Retinal pigment epithelial cell (primary cell): Measurements from ENCODE around the gene MED13L.

ENCODE experiments used
- DNase-seq: peaks from one replicate; pipeline ENCODE4 v3.0.0-alpha.2; 2010; ENCODE audit warnings: low read depth
- H3K4me3 ChIP-seq: 2 replicates; pipeline ENCODE4 v1.5.1; 2011; ENCODE audit warnings: mild to moderate bottlenecking, low read length, control low read depth, moderate library complexity
- TF ChIP-seq, protein P1 (sequence below): conservative IDR thresholded peaks from 2 replicates; pipeline ENCODE4 v1.5.1; 2011; ENCODE audit warnings: low read depth, low read length, control low read depth, inconsistent platforms

The MED13L gene

DNA sequence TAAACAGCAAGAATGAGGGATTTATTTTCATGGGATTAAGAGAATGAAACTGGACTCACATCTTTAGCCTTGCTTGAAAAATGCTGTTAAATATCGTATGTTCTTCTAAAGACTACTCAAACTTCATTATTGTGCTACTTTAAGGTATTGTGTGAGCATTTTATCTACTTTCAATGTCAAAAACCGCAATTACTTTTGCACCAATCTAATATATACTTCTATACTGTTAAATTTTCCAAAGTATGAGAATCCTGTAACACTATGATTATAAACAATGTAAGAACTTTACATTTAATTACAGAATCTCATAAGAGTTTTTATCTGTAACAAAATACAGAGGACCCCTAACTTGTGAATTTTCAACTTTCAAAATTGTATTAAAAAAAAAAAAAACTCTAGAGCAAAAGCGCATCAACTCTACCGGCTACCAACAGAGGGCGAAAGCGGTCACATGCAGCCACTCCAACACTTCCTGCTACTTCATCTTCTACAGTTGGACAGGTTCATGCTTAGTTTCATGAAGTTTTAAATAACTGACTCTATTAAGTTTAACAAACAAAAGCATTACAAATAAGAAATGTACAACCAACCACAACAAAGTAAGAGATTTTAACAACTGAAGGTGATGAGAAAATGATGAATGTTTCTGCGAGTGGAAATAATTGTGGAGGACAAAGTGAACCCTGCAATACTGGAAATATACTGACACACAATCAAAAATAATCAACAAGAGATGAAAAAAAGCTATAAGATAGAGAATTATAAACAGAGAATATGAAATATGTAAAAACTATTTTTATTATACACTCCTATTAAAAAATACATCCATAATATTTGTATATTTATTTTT is 210.9 kb downstream of the MED13L start:
- DNase-seq: no peak
- no peak overlapping the region for H3K4me3 ChIP-seq
- TF ChIP-seq, protein P1, sequence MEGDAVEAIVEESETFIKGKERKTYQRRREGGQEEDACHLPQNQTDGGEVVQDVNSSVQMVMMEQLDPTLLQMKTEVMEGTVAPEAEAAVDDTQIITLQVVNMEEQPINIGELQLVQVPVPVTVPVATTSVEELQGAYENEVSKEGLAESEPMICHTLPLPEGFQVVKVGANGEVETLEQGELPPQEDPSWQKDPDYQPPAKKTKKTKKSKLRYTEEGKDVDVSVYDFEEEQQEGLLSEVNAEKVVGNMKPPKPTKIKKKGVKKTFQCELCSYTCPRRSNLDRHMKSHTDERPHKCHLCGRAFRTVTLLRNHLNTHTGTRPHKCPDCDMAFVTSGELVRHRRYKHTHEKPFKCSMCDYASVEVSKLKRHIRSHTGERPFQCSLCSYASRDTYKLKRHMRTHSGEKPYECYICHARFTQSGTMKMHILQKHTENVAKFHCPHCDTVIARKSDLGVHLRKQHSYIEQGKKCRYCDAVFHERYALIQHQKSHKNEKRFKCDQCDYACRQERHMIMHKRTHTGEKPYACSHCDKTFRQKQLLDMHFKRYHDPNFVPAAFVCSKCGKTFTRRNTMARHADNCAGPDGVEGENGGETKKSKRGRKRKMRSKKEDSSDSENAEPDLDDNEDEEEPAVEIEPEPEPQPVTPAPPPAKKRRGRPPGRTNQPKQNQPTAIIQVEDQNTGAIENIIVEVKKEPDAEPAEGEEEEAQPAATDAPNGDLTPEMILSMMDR: peak; percentile 92

DNA sequence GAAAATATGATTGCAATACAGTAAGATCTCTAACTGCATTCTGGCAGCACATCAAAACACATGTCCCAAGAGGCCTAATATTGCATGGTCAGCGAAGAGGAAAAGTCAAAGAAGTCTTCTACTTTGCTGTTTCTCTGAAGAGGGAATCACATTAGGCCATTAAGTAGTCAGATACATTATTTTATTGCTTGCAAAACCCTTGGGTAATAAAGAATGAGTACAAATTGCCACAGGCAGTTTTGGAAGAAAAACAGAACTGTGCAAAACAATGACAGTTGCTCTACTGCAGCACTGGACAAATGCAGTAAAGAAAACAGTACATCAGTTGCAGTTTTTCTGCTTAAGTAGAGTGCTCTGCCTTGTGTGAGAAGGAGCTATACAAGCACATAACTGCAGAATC is 211.9 kb downstream of the MED13L start:
- TF ChIP-seq, protein P1: no peak
- H3K4me3 ChIP-seq: no peak overlapping the region
- no peak for DNase-seq

DNA sequence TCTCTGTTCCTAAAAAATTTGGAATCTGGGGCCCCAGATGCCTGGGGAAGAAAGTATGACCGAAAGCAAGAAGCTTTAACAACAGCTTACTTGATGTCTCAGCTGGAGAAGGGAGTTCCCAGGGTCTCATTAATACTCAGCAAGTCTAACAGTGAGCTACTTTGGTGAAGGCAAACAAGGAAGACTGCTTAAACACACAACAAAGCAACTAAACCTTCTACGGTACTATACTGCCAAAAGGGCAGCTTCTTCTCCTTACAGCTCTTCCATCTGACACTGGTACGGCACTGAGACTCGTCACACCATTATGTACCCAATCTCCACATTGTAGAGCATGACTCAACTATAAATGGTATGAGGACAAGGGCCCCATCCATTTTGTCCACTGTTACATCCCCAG is 213.0 kb downstream of the MED13L start:
- DNase-seq: no peak
- H3K4me3 ChIP-seq: no peak overlapping the region
- TF ChIP-seq, protein P1: no peak

DNA sequence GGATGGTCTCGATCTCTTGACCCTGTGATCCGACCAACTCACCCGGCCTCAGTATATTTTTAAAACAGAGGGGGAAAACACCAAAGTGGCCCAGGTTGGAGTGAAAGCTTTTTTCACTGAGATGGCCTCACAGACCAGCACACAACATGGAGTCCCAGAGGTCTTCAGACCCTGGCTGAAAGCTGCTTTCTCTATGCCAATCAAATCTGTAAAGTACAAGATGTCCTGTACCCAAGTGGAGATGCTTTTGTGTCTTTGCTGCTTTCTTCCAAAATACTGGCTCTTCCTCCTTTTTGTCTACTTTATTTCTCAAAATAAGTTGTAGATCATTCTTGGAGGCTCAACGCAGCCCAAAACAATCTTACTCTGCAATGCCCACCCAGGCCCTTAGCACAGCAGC is 214.8 kb downstream of the MED13L start:
- H3K4me3 ChIP-seq: no peak overlapping the region
- DNase-seq: no peak
- TF ChIP-seq, protein P1: no peak

DNA sequence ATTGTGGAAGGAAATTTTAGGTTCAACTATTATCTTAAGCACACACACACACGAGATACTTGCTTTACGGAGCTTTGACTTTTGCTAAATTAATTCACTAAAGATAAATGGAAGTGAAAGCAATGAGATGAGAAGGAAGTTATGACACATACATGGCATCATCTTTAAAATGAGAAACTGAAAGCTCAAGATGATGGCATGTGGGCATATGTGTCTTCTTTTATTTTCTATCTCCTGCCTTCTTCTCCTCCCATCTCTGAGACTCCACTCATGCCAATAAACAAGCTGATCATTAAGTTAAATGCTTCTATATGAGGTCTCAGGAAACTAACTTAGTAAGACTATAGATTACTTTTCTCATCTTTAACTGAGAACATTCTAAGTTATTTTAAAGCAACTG is 216.7 kb downstream of the MED13L start:
- TF ChIP-seq, protein P1: no peak
- DNase-seq: no peak
- no peak overlapping the region for H3K4me3 ChIP-seq

DNA sequence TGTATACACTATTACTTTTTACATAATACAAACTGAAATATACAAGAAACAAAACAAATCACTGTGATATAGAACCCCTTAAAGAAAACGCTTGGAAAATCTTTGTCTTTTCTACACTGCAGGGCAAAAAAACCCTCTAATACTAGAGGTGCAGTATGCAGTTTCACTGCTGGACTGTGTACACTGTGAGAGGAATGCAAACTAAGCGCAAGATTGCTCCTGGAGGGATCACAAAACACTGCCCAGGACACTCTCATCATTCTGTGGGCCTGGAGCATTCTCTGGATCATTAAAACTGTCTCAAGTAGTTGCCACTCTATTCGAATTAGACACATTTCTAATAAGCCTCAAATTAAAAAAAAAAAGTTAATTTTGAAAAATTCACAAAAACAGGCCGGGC is 217.6 kb downstream of the MED13L start:
- TF ChIP-seq, protein P1: no peak
- no peak overlapping the region for H3K4me3 ChIP-seq
- no peak for DNase-seq

DNA sequence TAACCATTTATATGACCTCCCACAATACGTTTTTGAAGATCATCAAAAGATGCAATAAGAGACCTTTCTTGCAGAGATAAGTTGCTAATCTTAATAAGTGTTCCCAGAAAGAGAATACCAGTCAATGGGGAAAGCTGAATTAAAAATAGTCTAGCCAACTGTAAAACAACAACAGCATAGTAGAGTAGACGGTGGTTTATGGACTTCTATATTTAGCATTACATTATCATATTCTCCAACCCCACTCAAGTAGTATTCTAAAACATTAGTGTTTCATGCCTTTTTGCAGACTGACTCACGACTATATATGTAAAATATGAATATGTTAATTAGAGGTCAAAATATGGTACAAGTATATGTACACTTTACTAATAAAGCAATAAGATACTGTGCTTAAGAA is 218.9 kb downstream of the MED13L start:
- TF ChIP-seq, protein P1: no peak
- H3K4me3 ChIP-seq: no peak overlapping the region
- no peak for DNase-seq
